Stomach (tissue), 4 donors: ENCODE measurements around the gene GPR148.

Source experiments
- CTCF ChIP-seq, 7 experiments: fragments of 450-650 bp in 4 of 7; fragments of 200-600 bp in 3 of 7; sonication (generic) in 3 of 7; IDR thresholded peaks; one replicate each; pipeline ENCODE4 v1.5.1; 2016 to 2019; ENCODE audit warnings: antibody characterized with exemption in 7 of 7, control low read depth in 2 of 7, mild to moderate bottlenecking in 1 of 7
- EP300 ChIP-seq: sonication (generic); formaldehyde crosslinking; IDR thresholded peaks from one replicate; pipeline ENCODE4 v1.6.1; 2017; ENCODE audit warnings: antibody characterized with exemption
- POLR2A ChIP-seq, 4 donors: fragments of 450-650 bp; IDR thresholded peaks; one replicate each; pipeline ENCODE4 v1.6.1; 2016; ENCODE audit warnings: antibody characterized with exemption in 4 of 4, control low read depth in 2 of 4, mild to moderate bottlenecking in 1 of 4, moderate library complexity in 1 of 4
- POLR2AphosphoS5 ChIP-seq, 3 donors: sonication (generic); formaldehyde crosslinking; IDR thresholded peaks; one replicate each; pipeline ENCODE4 v1.6.1; 2016; ENCODE audit warnings: antibody characterized with exemption in 3 of 3

GRCh38 chr2:130766037-130766436, 37.2 kb downstream of the GPR148 start:
- no peak for TF ChIP-seq CTCF (IDR thresholded peaks at IDR 0.05)
- no peak for TF ChIP-seq EP300
- no peak for TF ChIP-seq POLR2AphosphoS5 (IDR thresholded peaks at IDR 0.05)
- TF ChIP-seq POLR2A (IDR thresholded peaks at IDR 0.05), result no peak
